Activated CD4-positive, alpha-beta T cell treated with anti-CD3 and anti-CD28 coated beads, Interleukin-2, Interleukin-4, amounts not matched to agents 100 ng/mL and 50 ng/mL, durations not matched to agents 16 hours and 8 hours (primary cell): ENCODE measurements around the gene CD46.
A peak's percentile ranks its signal among the peaks of the same experiment; 100 is the strongest.

Experiments used
- DNase-seq: peaks from one replicate; pipeline ENCODE4 v3.0.0-alpha.2; 2020; ENCODE audit warnings: low spot score

CD46 gene

GRCh38 chr1:207814469-207814868 is 62.6 kb downstream of the CD46 start:
- no peak for DNase-seq

DNA sequence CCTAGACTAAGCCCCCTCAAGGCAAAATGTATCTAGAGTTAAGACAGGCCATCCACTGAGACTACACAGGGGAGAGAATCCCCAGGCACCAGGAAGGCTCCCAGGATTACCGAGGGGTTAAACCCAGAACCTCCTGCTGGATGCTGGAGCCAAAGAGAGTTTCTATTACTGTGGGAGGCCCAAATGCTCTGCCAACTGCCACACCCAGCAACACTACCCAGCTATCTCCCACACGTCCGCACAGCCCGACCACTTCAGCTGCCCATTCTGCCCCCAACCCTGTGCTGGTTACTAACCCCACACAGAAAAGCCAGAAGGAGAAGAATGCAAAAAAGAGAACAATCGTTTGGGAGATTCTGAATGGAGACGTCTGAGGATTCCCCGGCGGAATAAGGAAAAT is 63.6 kb downstream of the CD46 start:
- DNase-seq = no peak

- peak; percentile 63 for DNase-seq
Measured at GRCh38 chr1:207815913-207816291, 64.0 kb downstream of the CD46 start.

DNA sequence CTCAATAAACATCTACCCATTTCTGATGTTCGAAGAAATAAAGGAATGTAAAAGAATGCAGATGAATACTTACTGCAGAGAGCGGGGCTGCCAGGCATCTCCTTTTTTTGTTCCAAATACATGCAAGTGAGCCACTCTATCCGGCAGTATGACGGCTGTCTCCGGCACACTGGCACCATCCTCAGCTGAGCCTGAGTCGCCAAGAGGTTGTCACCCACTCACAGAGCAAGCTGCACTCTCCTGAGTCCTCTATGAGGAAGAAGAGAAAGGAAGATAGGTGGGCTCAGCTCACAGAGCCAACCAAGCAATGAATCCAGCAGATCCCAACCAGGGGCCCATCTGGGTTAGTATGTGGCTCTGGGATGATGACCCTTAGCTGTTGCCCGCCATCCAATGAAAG is 65.3 kb downstream of the CD46 start:
- no peak for DNase-seq

DNA sequence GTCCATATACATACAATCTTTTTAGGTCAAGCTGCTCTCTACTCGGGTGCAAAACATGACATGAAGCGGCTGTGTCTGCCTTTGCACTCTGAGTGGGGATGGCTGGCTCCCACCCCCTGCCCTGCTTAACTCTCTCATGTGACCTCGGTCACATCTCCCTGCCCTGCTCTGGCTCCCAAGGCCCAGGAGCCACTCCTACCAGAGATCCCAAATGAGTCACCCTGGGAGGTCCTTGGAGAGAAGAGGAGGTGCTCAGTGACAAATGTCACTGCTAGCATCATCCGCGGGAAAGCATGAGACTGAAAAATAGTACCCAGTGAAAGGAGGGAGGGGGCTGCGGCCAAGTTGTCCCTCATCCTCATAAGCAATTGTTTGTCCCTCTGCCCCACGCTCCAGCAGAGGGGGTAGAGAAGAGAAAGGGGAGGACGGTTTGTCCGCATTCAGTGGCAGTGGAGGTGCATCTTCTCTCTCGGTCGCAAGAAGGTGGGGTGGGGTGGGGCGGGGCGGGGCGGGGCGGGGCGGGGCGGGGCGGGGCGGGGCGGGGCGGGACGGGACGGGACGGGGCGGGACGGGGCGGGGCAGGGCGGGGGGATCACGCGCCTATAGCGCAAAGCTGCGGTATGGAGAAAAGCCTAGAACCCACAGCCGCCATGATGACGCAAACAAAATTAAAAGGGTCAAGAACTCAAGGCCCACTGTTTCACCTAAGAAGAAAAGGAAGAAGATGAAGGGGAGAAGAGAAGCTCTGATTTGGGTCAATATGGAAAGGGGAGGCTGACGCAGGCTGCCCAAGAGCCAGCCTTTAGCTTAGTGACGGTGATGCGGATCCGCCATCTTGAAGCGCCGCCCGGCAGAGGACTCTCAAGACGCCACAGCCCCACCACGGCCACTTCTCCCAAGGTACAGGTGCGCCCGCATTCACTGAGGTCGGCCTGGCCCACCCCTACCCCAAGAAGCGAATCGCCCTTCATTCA is 66.2 kb downstream of the CD46 start:
- no peak for DNase-seq

DNA sequence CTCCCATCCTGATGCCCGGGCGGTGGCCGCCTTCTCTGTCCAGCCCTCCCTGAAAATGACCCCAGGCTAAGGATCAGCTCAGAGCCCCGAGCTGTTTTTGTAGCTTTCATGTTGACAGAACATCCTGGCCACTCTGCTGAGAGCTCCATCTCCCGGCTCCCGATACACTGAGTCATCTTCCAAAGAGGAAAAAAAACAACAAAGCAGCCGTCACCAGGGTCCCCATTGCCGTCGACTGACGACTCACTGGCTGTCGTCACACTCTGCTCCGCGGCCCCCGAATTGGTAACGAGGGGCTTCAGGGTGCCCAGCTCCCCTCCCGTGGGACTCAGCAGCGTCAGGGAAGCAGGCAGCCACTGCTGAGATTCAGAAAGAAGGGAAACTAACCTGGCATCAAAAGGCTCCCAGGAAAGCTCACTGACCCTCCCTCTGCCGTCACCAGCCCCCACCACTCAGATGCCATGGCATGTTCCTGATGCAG is 67.2 kb downstream of the CD46 start:
- no peak for DNase-seq

DNA sequence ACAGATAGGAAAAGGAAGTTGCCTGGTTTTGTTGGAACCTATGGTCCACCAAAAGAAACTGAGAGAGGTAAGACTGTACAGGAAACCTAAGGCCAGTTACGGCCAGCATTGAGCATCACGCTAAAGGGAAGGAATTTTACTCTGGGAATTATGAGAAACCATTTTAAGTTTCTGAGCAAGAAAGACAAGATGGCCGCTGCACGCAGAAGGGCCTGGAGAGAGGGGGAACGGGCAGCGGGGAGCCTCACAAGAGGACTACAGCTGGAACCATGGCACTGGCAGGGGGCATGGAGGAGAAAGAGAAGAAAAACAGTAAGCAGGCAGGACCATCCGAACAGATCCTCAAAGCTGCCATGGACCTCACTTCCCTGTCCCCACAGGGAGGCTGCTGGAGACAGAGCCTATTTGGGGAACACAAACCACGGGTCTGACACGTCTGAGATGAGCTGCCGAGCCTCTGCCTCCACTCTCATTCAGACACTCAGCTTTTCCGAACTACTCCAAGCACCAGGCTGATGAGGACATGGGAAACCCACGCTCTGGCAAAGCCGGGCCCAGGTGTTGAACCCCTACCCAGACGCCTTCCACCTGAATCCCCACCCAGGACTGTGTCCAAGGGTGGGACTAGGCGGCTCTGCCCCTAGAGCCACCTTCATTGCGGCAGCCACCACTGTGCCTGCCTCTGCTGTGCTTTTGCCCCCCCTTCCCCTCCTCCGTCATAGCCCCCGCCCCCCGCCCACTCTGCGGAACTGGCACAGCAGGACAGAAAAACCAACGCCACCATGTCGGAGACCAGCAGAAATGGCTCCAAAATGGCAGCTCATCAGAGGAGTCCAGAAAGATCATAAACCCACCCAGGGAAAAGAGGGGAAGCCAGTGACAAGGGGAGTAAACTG is 69.0 kb downstream of the CD46 start:
- DNase-seq = no peak

DNA sequence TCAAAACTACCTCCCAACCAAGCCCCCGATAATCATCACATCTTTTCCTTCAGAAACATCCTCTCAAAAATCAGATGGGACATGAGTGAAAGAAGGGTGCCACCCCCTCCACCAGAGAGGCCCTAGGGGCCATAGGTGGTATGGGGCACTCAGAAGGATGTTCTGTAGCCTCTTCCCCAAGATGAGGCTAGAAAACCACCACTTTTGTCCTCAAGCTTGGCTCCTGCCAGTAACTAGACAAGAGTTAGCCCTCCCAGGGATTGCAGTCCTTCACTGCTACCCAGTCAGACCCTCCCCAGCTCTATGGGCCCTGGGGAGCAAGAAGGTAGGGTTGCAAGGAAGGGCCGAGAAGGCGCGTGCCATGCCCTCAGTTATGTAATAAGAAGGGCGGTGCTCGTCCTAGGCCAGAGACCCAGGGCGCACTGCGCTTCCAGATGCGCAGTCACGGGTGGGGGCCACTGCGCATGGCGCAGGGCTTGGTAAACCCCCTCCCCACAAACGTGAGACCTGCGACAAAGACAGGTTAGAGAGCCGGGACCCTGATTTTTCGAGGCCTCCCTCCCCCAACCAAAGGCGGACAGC is 69.7 kb downstream of the CD46 start:
- DNase-seq = no peak

DNA sequence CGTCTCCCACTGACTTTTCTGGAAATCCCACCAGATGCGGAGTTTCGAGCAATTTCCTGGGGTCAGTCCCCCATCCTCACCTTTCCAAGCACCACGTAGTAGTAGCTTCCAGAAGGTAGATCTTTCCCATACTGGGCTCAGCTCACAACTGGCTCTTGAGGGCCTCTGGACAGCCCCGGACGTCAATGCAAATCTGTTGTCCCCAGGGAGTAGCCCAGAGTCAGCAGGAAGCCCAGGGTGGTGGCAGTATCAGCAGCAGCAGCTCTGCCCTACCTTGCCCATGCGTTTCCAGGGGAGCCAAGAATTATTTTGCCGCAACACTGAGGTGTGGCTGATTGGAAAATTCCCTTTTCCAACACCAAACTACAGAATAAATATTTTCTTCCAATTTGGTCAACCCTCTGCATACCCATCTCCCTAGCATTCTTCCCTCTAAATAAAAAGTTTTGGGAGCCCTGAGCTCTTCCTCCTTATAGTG is 70.3 kb downstream of the CD46 start:
- no peak for DNase-seq

- DNase-seq = peak; percentile 55
Measured at GRCh38 chr1:207822602-207823451, 71.0 kb downstream of the CD46 start.

DNA sequence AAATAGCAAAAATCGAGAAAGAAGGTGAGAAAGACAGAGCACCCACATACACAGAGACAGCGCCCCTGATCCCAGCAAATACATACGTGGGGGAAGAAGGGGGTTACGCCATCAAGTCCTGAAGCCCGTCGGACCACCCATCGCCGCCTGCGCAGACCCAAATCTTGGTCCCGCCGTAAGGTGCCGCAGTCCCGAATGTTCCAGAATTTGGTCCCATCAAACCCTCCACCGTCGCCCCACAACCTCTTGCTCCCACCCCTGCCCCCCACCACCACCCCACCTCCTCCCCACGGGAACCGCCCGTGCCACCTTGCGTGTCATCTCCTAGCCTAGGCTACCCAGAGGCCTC is 71.7 kb downstream of the CD46 start:
- DNase-seq = no peak

GRCh38 chr1:207823880-207824566 is 72.2 kb downstream of the CD46 start:
- DNase-seq = peak; percentile 89

- DNase-seq = peak; percentile 63
Measured at GRCh38 chr1:207824691-207825408, 73.0 kb downstream of the CD46 start.

GRCh38 chr1:207825409-207825695 is 73.5 kb downstream of the CD46 start:
- DNase-seq = no peak

GRCh38 chr1:207825719-207826556 is 74.1 kb downstream of the CD46 start:
- DNase-seq = peak; percentile 90

DNA sequence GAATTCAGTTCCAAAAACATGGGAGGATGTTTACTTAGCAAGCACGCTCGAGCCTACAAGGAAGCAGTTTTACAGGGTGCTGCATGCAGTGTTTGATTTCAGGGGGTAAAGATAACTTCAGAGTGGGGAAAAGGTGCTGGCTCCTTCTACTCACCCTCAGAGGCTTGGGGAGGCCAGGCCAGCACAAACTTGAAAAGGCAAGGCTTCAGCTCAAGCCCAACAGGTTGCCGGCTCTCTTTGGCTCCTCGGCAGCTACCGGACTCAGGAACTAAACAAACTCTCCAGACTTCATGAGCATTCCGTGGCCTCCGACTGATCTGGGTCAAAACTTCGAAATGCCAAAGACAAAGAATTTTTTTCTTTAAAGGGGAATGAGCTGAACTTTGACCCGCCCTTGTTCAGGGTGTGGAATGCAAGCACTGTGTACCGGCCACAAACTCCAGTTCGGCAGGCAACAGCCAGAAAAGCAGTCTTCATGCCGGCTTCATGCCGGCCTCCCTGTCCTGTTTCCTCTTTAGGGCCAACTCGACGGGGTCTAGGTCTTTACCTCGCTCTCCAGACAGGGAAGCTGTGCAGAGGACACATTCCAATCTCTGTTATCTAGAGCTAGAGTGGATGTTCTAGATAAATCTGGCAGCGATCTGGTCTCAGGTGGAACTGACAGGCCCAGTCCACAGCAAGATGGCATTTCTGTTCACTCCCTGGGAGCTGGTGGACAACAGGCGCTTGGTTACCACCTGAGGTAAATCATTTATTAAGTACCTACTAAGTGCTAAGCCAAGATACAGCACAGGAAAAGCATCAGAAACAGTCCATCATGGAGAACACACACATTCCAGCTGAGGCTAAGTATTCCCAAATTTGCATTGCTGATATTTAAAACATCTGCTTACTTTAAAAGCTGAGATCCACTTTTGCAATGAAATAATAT is 75.0 kb downstream of the CD46 start:
- no peak for DNase-seq

- no peak for DNase-seq
Measured at GRCh38 chr1:207827488-207827830, 75.6 kb downstream of the CD46 start.

DNA sequence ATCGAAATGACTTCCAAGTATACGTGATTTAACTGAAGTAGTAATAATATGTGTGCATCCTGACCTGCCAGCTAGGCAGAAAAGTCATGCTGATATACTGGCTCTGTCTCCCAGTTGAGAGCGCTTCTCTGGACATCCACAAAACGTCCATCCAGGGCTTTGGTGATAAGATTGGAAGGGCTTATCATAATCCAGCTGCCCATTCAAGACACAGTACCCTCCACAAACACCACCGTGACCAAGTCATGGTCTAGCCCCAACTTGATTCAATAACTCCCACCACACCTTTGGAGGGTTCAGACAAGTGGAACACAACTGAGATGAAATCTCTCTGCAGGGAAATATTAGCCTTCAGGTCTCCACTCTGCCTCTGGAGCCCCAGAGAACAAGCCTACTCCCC is 76.2 kb downstream of the CD46 start:
- DNase-seq = no peak
